Lower leg skin (tissue), 3 donors: ENCODE data around the gene OR10A6.

ENCODE experiments used
- CTCF ChIP-seq, 3 donors: fragments of 450-650 bp; IDR thresholded peaks; one replicate each; pipeline ENCODE4 v1.5.1; 2016; ENCODE audit warnings: antibody characterized with exemption in 3 of 3, mild to moderate bottlenecking in 3 of 3, moderate library complexity in 2 of 3
- POLR2A ChIP-seq, 2 donors: fragments of 450-650 bp; IDR thresholded peaks; one replicate each; pipeline ENCODE4 v1.6.1; 2016 to 2017; ENCODE audit warnings: antibody characterized with exemption in 2 of 2, mild to moderate bottlenecking in 1 of 2, moderate library complexity in 1 of 2

DNA sequence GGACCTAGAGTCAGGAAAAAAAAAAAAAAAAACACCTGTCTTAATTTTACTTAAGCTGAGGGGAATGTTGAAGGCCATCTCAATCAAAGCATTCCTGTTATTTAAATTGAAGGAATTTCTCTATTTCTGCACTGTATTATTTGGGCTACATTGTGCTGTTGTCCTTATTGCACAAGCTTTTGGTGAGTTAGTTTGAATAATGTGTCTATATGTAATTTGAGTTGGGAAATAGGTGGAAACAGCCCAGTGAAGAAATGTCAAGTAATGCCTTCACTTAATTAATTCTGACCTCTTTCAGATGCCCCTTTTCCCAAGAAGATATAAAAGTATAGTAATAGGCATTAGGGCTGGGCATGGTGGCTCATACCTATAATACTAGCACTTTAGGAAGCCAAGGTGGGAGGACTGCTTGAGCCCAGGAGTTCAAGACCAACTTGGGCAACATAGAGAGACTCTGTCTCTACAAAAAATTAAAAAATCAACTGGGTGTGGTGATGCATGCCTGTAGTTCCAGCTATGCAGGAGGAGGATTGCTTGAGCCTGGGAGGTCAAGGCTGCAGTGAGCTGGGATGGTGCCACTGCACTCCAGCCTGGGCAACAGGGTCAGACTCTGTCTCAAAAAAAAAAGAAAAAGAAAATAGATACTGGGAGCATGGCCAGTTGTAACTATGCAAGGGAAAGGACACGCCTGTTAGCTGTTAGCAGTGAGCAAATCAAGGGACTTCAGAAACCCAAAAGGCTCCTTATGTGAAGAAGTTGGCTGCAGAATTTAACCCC, 34.9 kb downstream of the OR10A6 start:
- TF ChIP-seq CTCF (IDR thresholded peaks at IDR 0.05), result no peak
- TF ChIP-seq POLR2A (IDR thresholded peaks at IDR 0.05), result no peak
